GM15510 (cell line): ENCODE results near the gene MIB1.

Source experiments
- POLR2A ChIP-seq: IDR thresholded peaks from 3 replicates; pipeline ENCODE4 v1.6.1; 2011; ENCODE audit warnings: borderline replicate concordance; ENCODE audit not compliant: insufficient read length; ENCODE audit errors: extremely low read depth

The MIB1 gene

DNA sequence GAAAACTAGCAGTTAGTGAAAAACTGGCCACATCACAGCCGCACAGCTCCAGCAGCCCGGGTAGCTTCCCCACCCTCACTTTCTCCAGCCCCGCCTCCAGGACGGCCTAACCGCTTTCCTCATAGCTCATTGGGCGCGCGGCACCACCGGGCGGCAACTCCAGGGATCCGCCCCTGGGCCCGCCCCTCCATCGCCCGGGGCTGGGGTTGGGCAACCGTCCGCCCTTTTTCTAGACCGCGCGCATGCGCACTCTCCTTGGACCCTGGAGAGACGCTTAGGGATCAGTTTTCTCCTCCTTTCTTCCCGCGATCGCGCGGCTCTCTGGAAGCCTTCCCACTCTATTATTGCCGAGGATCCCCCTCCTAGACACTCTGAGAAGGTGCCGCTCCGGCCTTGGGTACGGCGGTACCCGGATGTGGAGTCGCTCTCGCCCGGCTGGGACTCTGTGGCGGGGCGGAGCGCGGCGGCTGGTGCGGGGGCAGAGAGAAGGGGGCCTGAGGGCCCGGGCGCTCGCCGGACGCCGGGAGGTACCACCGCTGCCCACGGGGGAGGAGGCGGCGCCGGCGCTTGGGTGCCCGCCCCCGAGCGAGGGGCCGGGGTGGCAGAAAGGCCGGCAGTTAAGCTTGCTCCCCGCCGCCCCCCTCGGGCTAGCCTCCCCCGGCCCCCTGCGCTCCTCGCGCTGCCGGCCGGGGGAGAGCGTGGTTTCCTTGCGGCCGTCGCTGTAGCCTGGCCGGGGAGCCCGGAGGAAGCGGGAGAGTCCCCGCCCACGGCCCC is at the start of gene MIB1:
MIB1 (plus strand) TSS at position 255 of the 774 bp plus-strand sequence. CDS start 792 bp downstream, outside the sequence.
- peak; percentile 66 for TF ChIP-seq POLR2A

- no peak for TF ChIP-seq POLR2A
Observed at GRCh38 chr18:21693322-21693721, 47.3 kb upstream of the MIB1 start.

- no peak for TF ChIP-seq POLR2A
Observed at GRCh38 chr18:21700528-21701075, 40.0 kb upstream of the MIB1 start.

- no peak for TF ChIP-seq POLR2A
Observed at GRCh38 chr18:21701621-21702020, 39.0 kb upstream of the MIB1 start.

- no peak for TF ChIP-seq POLR2A
Observed at GRCh38 chr18:21702602-21703001, 38.0 kb upstream of the MIB1 start.

DNA sequence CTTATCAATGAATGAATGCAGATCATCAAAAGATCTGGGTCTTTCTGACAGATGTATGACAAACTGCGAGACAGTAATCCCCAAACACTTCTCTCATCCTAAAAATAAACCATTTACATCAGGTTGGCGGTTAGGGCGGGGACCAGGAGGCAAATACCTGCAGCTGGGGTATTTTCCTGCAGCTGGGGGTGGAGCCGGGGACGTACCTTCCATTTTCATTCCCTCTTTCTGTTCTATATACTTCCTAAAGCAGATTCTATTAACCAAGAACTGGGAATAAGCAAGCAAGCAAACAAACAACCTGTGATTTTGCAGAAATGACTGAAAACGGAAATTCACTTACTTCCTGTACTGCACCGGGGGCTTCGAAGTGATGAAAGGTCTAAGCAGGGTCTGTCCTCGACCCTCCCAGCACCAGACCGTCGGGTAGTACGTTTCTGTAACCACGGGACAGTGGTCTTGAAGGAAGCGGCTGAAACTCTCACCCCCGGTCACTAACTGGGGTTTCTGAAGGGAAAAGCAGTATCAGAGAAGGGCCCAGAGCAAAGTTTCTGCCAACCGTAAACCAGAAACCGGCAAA is 37.3 kb upstream of the MIB1 start:
- no peak for TF ChIP-seq POLR2A

GRCh38 chr18:21704603-21705364 is 35.8 kb upstream of the MIB1 start, which contains the start of gene ABHD3:
Gene ABHD3 (minus strand): TSS chr18:21704774. CDS start chr18:21704665, 109 bp downstream.
- TF ChIP-seq POLR2A: peak; percentile 97

DNA sequence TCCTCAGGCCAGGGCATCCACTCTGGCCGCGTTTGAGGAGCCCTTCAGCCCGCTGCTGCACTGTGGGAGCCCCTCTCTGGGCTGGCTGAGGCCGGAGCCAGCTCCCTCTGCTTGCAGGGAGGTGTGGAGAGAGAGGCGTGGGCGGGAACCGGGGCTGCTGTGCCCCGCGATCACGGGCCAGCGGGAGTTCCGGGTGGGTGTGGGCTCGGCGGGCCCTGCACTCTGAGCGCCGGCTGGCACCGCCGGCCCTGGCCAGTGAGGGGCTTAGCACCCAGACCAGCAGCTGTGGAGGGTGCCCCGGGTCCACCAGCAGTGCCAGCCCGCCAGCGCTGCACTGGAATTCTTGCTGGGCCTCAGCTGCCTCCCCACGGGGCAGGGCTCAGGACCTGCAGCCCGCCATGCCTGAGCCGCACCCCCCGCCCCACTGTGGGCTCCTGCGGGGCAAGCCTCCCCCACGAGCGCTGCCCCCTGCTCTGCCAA is 34.2 kb upstream of the MIB1 start:
- no peak for TF ChIP-seq POLR2A

DNA sequence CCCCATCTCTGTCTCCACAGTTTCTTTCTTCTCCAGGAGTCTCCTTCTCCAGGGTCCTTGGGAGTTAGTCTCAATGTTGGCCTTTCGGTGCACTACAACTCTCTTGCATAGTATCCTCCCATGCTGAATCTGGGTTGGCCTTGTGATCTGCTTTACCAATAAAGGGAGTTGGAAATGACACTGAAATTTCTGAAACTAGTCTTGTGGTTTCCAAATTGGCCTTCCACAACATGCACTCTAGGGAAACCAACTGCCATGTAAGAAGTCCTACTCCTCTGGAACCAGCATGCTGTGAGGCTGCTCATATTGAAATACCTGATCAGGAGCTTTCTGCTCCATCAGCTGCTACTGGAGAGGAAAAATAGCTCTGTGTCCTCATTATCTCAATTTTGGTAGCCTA is 26.1 kb upstream of the MIB1 start:
- TF ChIP-seq POLR2A: no peak

DNA sequence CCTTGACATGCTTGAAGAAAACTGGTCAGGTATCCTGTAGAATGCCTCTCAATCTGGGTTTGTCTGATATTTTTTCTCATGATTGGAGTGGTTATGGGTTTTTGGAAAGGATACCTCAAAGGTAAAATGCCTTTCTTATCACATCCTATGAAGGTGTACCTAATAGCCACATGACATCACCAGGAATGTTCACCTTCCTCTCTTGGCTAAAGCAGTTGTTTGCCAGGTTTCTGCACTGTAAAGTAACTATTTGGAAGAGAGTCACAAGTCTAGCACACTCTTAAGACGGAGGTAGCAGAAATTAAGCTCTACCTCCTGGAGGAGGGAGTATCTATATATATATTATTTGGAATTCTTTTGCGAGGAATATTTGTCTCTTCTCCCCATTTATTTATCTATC is 17.9 kb upstream of the MIB1 start:
- TF ChIP-seq POLR2A: no peak

- no peak for TF ChIP-seq POLR2A
Observed at GRCh38 chr18:21725201-21725600, 15.4 kb upstream of the MIB1 start.

DNA sequence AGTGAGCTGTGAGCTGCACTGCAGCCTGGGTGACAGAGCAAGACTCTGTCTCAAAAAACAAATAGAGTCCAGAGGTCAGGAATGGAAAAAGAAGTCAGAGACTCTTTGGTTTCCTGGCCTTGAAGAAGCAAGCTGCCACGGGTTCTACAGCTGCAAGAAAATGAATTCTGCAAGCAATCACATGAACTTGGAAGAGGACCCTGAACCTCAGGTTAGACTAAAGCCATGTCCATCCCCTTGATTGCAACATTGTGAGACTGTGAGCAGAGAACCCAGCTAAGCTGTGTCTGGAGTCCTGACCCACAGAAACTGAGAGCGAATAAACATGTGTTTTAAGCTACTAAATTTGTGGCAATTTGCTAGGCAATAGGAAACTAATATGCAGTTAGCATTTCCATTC is 12.9 kb upstream of the MIB1 start:
- no peak for TF ChIP-seq POLR2A

DNA sequence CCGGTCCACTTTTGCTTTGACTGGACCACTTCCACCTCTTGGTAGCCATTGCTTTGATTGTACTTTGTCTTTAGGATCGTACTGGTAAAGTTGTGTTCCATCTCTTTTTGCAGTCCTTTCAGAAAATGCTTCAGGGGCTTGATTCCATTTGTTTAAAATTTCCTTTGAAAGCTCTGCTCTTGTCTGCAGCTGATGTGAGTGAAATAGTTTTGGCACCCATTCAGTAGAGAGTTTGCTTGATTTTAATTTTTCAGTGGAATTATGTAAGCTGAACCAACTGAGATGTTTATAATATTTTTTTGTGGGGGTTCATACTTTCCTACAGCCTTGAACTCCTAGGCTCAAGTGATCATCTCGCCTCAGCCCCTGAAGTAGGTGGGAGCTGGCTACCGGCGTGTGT is 7.6 kb upstream of the MIB1 start:
- TF ChIP-seq POLR2A: no peak

DNA sequence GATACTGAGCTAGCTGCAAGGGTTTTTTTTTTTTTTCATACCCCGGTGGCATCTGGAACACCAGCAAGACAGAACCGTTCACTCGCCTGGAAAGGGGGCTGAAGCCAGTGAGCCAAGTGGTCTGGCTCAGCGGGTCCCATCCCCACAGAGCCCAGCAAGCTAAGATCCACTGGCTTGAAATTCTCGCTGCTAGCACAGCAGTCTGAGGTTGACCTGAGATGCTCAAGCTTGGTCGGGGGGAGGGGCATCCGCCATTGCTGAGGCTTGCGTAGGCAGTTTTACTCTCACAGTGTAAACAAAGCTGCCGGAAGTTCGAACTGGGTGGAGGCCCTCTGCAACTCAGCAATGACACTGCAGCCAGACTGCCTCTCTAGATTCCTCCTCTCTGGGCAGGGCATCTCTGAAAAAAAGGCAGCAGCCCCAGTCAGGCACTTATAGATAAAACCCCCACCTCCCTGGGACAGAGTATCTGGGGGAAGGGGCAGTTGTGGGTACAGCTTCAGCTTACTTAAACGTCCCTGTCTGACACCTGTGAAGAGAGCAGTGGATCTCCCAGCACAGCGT is 5.1 kb upstream of the MIB1 start:
- no peak for TF ChIP-seq POLR2A
